Heart left ventricle (tissue), 13 donors: Measurements from ENCODE around the gene GALNT13.

Experiments used
- POLR2A ChIP-seq, 2 donors: fragments of 450-650 bp; IDR thresholded peaks; one replicate each; pipeline ENCODE4 v1.6.1; 2017; ENCODE audit warnings: antibody characterized with exemption in 2 of 2, mild to moderate bottlenecking in 2 of 2, moderate library complexity in 2 of 2
- TF ChIP-seq, protein P1 (sequence below), 12 donors: fragments of 200-600 bp; sonication (generic) in 4 of 12; IDR thresholded peaks; one replicate each; pipeline versions ENCODE4 v1.5.0 to v1.8.0; 2018 to 2022; ENCODE audit warnings: antibody characterized with exemption in 12 of 12, mild to moderate bottlenecking in 5 of 12
- donor health status: ischemic (EF 13 %, LVEDD 7.1; RV severe dilation, severe dysfunction).
- donor health status: DM: no; HTN: yes; CAD: no.
- donor health status: DM: no; HTN: no; CAD: no.
- donor health status: ischemic (EF 25% LVEDD 6.9; RV normal size, moderate dysfunction).
- donor health status: ischemic (EF 25% LVEDD 5.7; RV mildly dilated, moderate dysfunction).
- donor health status: ischemic (EF 35%, LVEDD 5.7; RV mildly dilated, moderate dysfunction).
- donor health status: nonischemic (EF 11% LVEDD 7.7; RV severe dilation, severe dysfunction).
- donor health status: DM: yes; HTN: yes; CAD: no.
- donor health status: PGD.
- donor health status: ischemic (EF 29% LVEDD 5.4; RV normal size, mild dysfunction).
- donor health status: nonischemic (EF 23%, LVEDD 6.1; RV moderate dilation, normal function).

DNA sequence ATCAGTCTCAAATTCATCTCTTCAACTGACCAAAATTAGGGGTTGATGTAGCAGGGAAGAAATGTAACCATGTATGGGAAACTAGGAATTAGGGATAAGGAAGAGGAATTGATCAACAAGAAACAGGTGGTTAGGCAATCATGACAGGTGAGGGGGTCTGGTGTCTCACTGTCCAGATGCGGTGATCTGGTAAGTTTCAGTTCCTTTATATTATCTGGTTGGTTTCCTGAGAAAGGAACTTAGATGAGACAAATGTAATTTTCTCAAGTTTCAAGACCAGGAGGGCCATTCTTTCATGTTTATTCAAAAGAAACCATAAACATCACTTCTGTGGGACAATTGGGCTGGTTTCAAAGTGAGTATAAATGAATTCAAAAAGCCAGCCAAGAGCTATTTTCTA lies 520.5 kb downstream of the GALNT13 start:
- TF ChIP-seq, protein P1, sequence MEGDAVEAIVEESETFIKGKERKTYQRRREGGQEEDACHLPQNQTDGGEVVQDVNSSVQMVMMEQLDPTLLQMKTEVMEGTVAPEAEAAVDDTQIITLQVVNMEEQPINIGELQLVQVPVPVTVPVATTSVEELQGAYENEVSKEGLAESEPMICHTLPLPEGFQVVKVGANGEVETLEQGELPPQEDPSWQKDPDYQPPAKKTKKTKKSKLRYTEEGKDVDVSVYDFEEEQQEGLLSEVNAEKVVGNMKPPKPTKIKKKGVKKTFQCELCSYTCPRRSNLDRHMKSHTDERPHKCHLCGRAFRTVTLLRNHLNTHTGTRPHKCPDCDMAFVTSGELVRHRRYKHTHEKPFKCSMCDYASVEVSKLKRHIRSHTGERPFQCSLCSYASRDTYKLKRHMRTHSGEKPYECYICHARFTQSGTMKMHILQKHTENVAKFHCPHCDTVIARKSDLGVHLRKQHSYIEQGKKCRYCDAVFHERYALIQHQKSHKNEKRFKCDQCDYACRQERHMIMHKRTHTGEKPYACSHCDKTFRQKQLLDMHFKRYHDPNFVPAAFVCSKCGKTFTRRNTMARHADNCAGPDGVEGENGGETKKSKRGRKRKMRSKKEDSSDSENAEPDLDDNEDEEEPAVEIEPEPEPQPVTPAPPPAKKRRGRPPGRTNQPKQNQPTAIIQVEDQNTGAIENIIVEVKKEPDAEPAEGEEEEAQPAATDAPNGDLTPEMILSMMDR (IDR thresholded peaks at IDR 0.05) = no peak
- TF ChIP-seq POLR2A (IDR thresholded peaks at IDR 0.05) = no peak
